H9 (cell line): ENCODE results near the gene NT5DC4. TPM values are rescaled to one million over a fixed set of nuclear protein-coding genes. Genes with fewer than 3 reads are reported as not detected.

ENCODE experiments used
- DNase-seq: peaks from one replicate; pipeline ENCODE4 v3.0.0-alpha.2; 2017
- H2AFZ ChIP-seq: one replicate; pipeline ENCODE4 v1.6.1; 2013; ENCODE audit warnings: mild to moderate bottlenecking, low read length, control low read depth, moderate library complexity
- H2AK5ac ChIP-seq: 2 replicates; pipeline ENCODE4 v1.6.1; 2013; ENCODE audit warnings: low read length, control low read depth, mixed read lengths; ENCODE audit not compliant: insufficient read length
- H2BK120ac ChIP-seq: one replicate; pipeline ENCODE4 v1.6.1; 2013; ENCODE audit warnings: low read depth, mild to moderate bottlenecking, low read length, control low read depth, inconsistent platforms; ENCODE audit not compliant: poor library complexity, severe bottlenecking
- H2BK12ac ChIP-seq: 2 replicates; pipeline ENCODE4 v1.6.1; 2013; ENCODE audit warnings: low read length, control low read depth, mixed read lengths, low read depth; ENCODE audit not compliant: insufficient read length
- H2BK15ac ChIP-seq: 2 replicates; pipeline ENCODE4 v1.6.1; 2013; ENCODE audit warnings: low read depth, low read length, control low read depth
- H2BK20ac ChIP-seq: one replicate; pipeline ENCODE4 v1.6.1; 2013; ENCODE audit warnings: low read depth, mild to moderate bottlenecking, low read length, control low read depth, inconsistent platforms; ENCODE audit not compliant: poor library complexity, severe bottlenecking
- H2BK5ac ChIP-seq: 2 replicates; pipeline ENCODE4 v1.6.1; 2013; ENCODE audit warnings: low read length, control low read depth, mixed read lengths; ENCODE audit not compliant: insufficient read length
- H3K14ac ChIP-seq: 2 replicates; pipeline ENCODE4 v1.6.1; 2013; ENCODE audit warnings: low read length, control low read depth; ENCODE audit not compliant: insufficient read depth
- H3K18ac ChIP-seq: 2 replicates; pipeline ENCODE4 v1.6.1; 2013; ENCODE audit warnings: low read depth, mild to moderate bottlenecking, mixed read lengths, low read length, control low read depth; ENCODE audit not compliant: insufficient read length
- H3K23ac ChIP-seq: 2 replicates; pipeline ENCODE4 v1.6.1; 2013; ENCODE audit warnings: low read length, control low read depth, mixed read lengths, low read depth; ENCODE audit not compliant: insufficient read length
- H3K23me2 ChIP-seq: 2 replicates; pipeline ENCODE4 v1.6.1; 2013; ENCODE audit warnings: low read depth, mild to moderate bottlenecking, mixed read lengths, low read length, control low read depth; ENCODE audit not compliant: insufficient read length, poor library complexity, severe bottlenecking
- H3K27ac ChIP-seq: 2 replicates; pipeline ENCODE4 v1.5.1; 2013; ENCODE audit warnings: low read length, control low read depth, mixed read lengths, low read depth; ENCODE audit not compliant: insufficient read length
- H3K27me3 ChIP-seq: 2 replicates; pipeline ENCODE4 v1.6.1; 2013; ENCODE audit warnings: low read length, control low read depth, inconsistent platforms; ENCODE audit not compliant: insufficient read depth
- H3K4ac ChIP-seq: 2 replicates; pipeline ENCODE4 v1.6.1; 2013; ENCODE audit warnings: low read depth, mild to moderate bottlenecking, control low read depth, inconsistent platforms, low read length, moderate library complexity
- H3K4me1 ChIP-seq: 2 replicates; pipeline ENCODE4 v1.6.1; 2013; ENCODE audit warnings: low read length, control low read depth, inconsistent platforms; ENCODE audit not compliant: insufficient read depth
- H3K4me2 ChIP-seq: 2 replicates; pipeline ENCODE4 v1.6.1; 2013; ENCODE audit warnings: low read length, control low read depth, mixed read lengths; ENCODE audit not compliant: insufficient read length, insufficient read depth
- H3K56ac ChIP-seq: 2 replicates; pipeline ENCODE4 v1.6.1; 2013; ENCODE audit warnings: low read depth, mild to moderate bottlenecking, mixed read lengths, low read length, control low read depth; ENCODE audit not compliant: insufficient read length
- H3K79me1 ChIP-seq: 2 replicates; pipeline ENCODE4 v1.6.1; 2013; ENCODE audit warnings: low read depth, mild to moderate bottlenecking, moderate library complexity, low read length, control low read depth, inconsistent platforms; ENCODE audit not compliant: insufficient read depth, poor library complexity, severe bottlenecking
- H3K79me2 ChIP-seq: 2 replicates; pipeline ENCODE4 v1.6.1; 2013; ENCODE audit warnings: low read length, control low read depth, inconsistent platforms; ENCODE audit not compliant: insufficient read depth
- H3K9ac ChIP-seq: 2 replicates; pipeline ENCODE4 v1.6.1; 2013; ENCODE audit warnings: low read length, control low read depth, mixed read lengths; ENCODE audit not compliant: insufficient read length; ENCODE audit errors: extremely low read depth
- H3K9me3 ChIP-seq: one replicate; pipeline ENCODE4 v1.6.1; 2013; ENCODE audit warnings: low read depth, low read length, inconsistent platforms; ENCODE audit not compliant: control insufficient read depth
- H3T11ph ChIP-seq: one replicate; pipeline ENCODE4 v1.6.1; 2013; ENCODE audit warnings: mild to moderate bottlenecking, low read length, control low read depth, inconsistent platforms
- H4K20me1 ChIP-seq: one replicate; pipeline ENCODE4 v1.6.1; 2013; ENCODE audit not compliant: control insufficient read depth, insufficient read length, insufficient read depth
- H4K5ac ChIP-seq: 2 replicates; pipeline ENCODE4 v1.6.1; 2013; ENCODE audit warnings: low read depth, mild to moderate bottlenecking, mixed read lengths, low read length, control low read depth; ENCODE audit not compliant: insufficient read length
- H4K8ac ChIP-seq: replicated peaks from 2 replicates; pipeline ENCODE4 v1.6.1; 2013; ENCODE audit warnings: low read length, control low read depth, mixed read lengths, low read depth; ENCODE audit not compliant: insufficient read length
- H4K91ac ChIP-seq: 2 replicates; pipeline ENCODE4 v1.6.1; 2013; ENCODE audit warnings: low read depth, mild to moderate bottlenecking, moderate library complexity, mixed read lengths, low read length, control low read depth; ENCODE audit not compliant: insufficient read length
- H3K27ac Mint-ChIP-seq, 3 experiments: 2 replicates in 2 of 3; 3 replicates in 1 of 3; pipeline ENCODE4 v1.8.0; 2020 to 2021; ENCODE audit warnings: mixed read lengths in 3 of 3, mild to moderate bottlenecking in 1 of 3, moderate library complexity in 1 of 3
- H3K27me3 Mint-ChIP-seq: 2 replicates; pipeline ENCODE4 v1.8.0; 2021; ENCODE audit warnings: low read depth, mild to moderate bottlenecking, moderate library complexity, mixed read lengths
- H3K36me3 Mint-ChIP-seq, 3 experiments: 2 replicates in 2 of 3; 3 replicates in 1 of 3; pipeline ENCODE4 v1.8.0; 2020 to 2021; ENCODE audit warnings: low read depth in 3 of 3, mixed read lengths in 3 of 3; ENCODE audit not compliant: insufficient read depth in 1 of 3
- H3K4me1 Mint-ChIP-seq, 2 experiments: 2 replicates each; pipeline ENCODE4 v1.8.0; 2020; ENCODE audit warnings: mixed read lengths in 2 of 2
- H3K4me3 Mint-ChIP-seq, 2 experiments: 2 replicates in 1 of 2; 3 replicates in 1 of 2; pipeline ENCODE4 v1.8.0; 2020 to 2021; ENCODE audit warnings: mild to moderate bottlenecking in 2 of 2, mixed read lengths in 2 of 2, moderate library complexity in 1 of 2
- H3K9me3 Mint-ChIP-seq, 2 experiments: 2 replicates in 1 of 2; 3 replicates in 1 of 2; pipeline ENCODE4 v1.8.0; 2020; ENCODE audit warnings: mild to moderate bottlenecking in 2 of 2, mixed read lengths in 2 of 2, moderate library complexity in 1 of 2
- CTCF ChIP-seq: fragments of 200-600 bp; sonication (generic); conservative IDR thresholded peaks from 3 replicates; pipeline ENCODE4 v1.8.0; 2021; ENCODE audit warnings: antibody characterized with exemption, mild to moderate bottlenecking
- WGBS: extraction: QIAGEN DNeasy Blood & Tissue Kit; methylation state at CpG from one replicate; pipeline ENCODE4 v1.1.7; 2013; ENCODE audit warnings: missing lambda C conversion rate, low lambda C conversion rate, mixed read lengths; ENCODE audit not compliant: insufficient read length; ENCODE audit errors: extremely low coverage; 5-methylcytosine and 5-hydroxymethylcytosine counted together
- total RNA-seq: library from RNA; stranded (reverse); gene quantifications from 2 replicates; pipeline ENCODE4 v1.2.1, GENCODE V29; 2021

NT5DC4 gene
- total RNA-seq, 1 experiment from 2014 or later, result not detected

- Histone ChIP-seq H3K79me2 (no peaks in the 10 kb centered on the region; the same call in 1 of the 2 replicates), H2BK20ac (no peak overlapping the region), H2BK5ac (no peak overlapping the region), H3T11ph (no peak overlapping the region), H3K56ac (no peak overlapping the region), H3K4ac (no peak overlapping the region), H3K23ac (no peak overlapping the region), H3K27ac (no peak overlapping the region), H3K14ac (no peak overlapping the region), H3K9me3 (no peaks in the 10 kb centered on the region), H3K9ac (no peak overlapping the region), H3K27me3 (no peaks in the 10 kb centered on the region), H3K79me1 (no peaks in the 10 kb centered on the region), H2BK120ac (no peak overlapping the region), H2AFZ (no peak overlapping the region), H4K5ac (no peak overlapping the region), H4K91ac (no peak overlapping the region), H3K18ac (no peak overlapping the region), H3K23me2 (no peaks in the 10 kb centered on the region), H2BK12ac (no peak overlapping the region), H2AK5ac (no peak overlapping the region), H4K20me1 (no peaks in the 10 kb centered on the region), H4K8ac (peak overlapping the region; percentile 39), H2BK15ac (no peak overlapping the region), H3K4me2 (no peak overlapping the region), H3K4me1 (no peaks in the 10 kb centered on the region)
- WGBS, result no CpG with 5 or more reads among the region's 7 CpGs
- H3K9me3 Mint-ChIP-seq, result no peaks in the 10 kb centered on the region; a peak in 2 of 5 replicates
- H3K27me3 Mint-ChIP-seq, result peaks cover 3% of the 10 kb centered on the region
- no peak overlapping the region for H3K4me3 Mint-ChIP-seq
- H3K36me3 Mint-ChIP-seq, result no peaks in the 10 kb centered on the region
- no peak overlapping the region for H3K27ac Mint-ChIP-seq
- no peak for DNase-seq
- no peaks in the 10 kb centered on the region for H3K4me1 Mint-ChIP-seq
- no peak for TF ChIP-seq CTCF
Observed at GRCh38 chr2:112713585-112713925, 7.3 kb upstream of the NT5DC4 start.
